Fibroblast of lung (primary cell): Measurements from ENCODE around the gene ABI3. TPM values are rescaled to one million over a fixed set of nuclear protein-coding genes. Genes with fewer than 3 reads are reported as not detected.

ENCODE experiments used
- DNase-seq, 2 donors: peaks; one replicate each; pipeline versions ENCODE4 v3.0.0 to v3.0.0-alpha.2; 2010; ENCODE audit warnings: low read depth in 2 of 2
- H2AFZ ChIP-seq: 2 replicates; pipeline ENCODE4 v1.5.1; 2012; ENCODE audit warnings: low read length, control low read depth, inconsistent platforms
- H3K27ac ChIP-seq: 2 replicates; pipeline ENCODE4 v1.5.1; 2011; ENCODE audit warnings: low read length, control low read depth; ENCODE audit not compliant: insufficient read depth
- H3K27me3 ChIP-seq: 2 replicates; pipeline ENCODE4 v1.5.1; 2011; ENCODE audit warnings: mild to moderate bottlenecking, low read length; ENCODE audit not compliant: control insufficient read depth, insufficient read depth
- H3K36me3 ChIP-seq: 2 replicates; pipeline ENCODE4 v1.5.1; 2011; ENCODE audit warnings: low read length; ENCODE audit not compliant: control insufficient read depth, insufficient read depth
- H3K4me1 ChIP-seq: 2 replicates; pipeline ENCODE4 v1.5.1; 2011; ENCODE audit warnings: low read length; ENCODE audit not compliant: control insufficient read depth, insufficient read depth; ENCODE audit errors: extremely low read depth
- H3K4me2 ChIP-seq: 2 replicates; pipeline ENCODE4 v1.5.1; 2011; ENCODE audit warnings: low read length, control low read depth; ENCODE audit not compliant: insufficient read depth; ENCODE audit errors: extremely low read depth
- H3K4me3 ChIP-seq, 4 experiments: fragments of 200-600 bp in 1 of 4; sonication (generic) in 1 of 4; replicated peaks in 1 of 4; 2 replicates each; pipeline ENCODE4 v1.5.1; 2011 to 2016; ENCODE audit warnings: low read length in 4 of 4, low read depth in 3 of 4, mild to moderate bottlenecking in 3 of 4, control low read depth in 2 of 4, inconsistent platforms in 1 of 4, mixed read lengths in 1 of 4; ENCODE audit not compliant: insufficient read depth in 1 of 4; ENCODE audit errors: control extremely low read depth in 1 of 4
- H3K79me2 ChIP-seq: 2 replicates; pipeline ENCODE4 v1.5.1; 2012; ENCODE audit warnings: mild to moderate bottlenecking, low read length, inconsistent platforms; ENCODE audit not compliant: control insufficient read depth, insufficient read depth
- H3K9ac ChIP-seq: 2 replicates; pipeline ENCODE4 v1.5.1; 2011; ENCODE audit warnings: mild to moderate bottlenecking, low read length, control low read depth; ENCODE audit not compliant: insufficient read depth
- H3K9me3 ChIP-seq: 2 replicates; pipeline ENCODE4 v1.5.1; 2012; ENCODE audit warnings: low read depth, low read length; ENCODE audit not compliant: control insufficient read depth, insufficient read depth
- H4K20me1 ChIP-seq: 2 replicates; pipeline ENCODE4 v1.5.1; 2011; ENCODE audit warnings: low read length; ENCODE audit not compliant: control insufficient read depth, insufficient read depth; ENCODE audit errors: extremely low read depth
- EZH2 ChIP-seq: IDR thresholded peaks from 2 replicates; pipeline ENCODE4 v1.5.1; 2012; ENCODE audit warnings: low read length, control low read depth, mild to moderate bottlenecking; ENCODE audit errors: missing control alignments
- polyA plus RNA-seq, 2 donors: library from polyadenylated mRNA; depleted of rRNA in 1 of 2; stranded (reverse) in 1 of 2; unstranded in 1 of 2; fragments of >200 nt; gene quantifications; 2 replicates each; pipeline ENCODE4 v1.2.1, GENCODE V29; 2011 to 2012; ENCODE audit warnings: missing spikeins in 1 of 2
- total RNA-seq: library from RNA; depleted of rRNA; stranded (reverse); fragments of >200 nt; gene quantifications from 2 replicates; pipeline ENCODE4 v1.2.1, GENCODE V29; 2014
- TF ChIP-seq, protein P1 (sequence below), 2 donors: IDR thresholded peaks in 1 of 2; conservative IDR thresholded peaks in 1 of 2; 1 replicate in 1 of 2; 2 replicates in 1 of 2; pipeline ENCODE4 v1.5.1; 2011 to 2012; ENCODE audit warnings: low read length in 2 of 2, control low read depth in 1 of 2, inconsistent platforms in 1 of 2, low read depth in 1 of 2, mild to moderate bottlenecking in 1 of 2

Gene ABI3
- total and polyA plus RNA-seq, 2 donors (not counting 1 experiment from before 2014, with no cell fraction given) = 1.3 TPM; not detected in 1

DNA sequence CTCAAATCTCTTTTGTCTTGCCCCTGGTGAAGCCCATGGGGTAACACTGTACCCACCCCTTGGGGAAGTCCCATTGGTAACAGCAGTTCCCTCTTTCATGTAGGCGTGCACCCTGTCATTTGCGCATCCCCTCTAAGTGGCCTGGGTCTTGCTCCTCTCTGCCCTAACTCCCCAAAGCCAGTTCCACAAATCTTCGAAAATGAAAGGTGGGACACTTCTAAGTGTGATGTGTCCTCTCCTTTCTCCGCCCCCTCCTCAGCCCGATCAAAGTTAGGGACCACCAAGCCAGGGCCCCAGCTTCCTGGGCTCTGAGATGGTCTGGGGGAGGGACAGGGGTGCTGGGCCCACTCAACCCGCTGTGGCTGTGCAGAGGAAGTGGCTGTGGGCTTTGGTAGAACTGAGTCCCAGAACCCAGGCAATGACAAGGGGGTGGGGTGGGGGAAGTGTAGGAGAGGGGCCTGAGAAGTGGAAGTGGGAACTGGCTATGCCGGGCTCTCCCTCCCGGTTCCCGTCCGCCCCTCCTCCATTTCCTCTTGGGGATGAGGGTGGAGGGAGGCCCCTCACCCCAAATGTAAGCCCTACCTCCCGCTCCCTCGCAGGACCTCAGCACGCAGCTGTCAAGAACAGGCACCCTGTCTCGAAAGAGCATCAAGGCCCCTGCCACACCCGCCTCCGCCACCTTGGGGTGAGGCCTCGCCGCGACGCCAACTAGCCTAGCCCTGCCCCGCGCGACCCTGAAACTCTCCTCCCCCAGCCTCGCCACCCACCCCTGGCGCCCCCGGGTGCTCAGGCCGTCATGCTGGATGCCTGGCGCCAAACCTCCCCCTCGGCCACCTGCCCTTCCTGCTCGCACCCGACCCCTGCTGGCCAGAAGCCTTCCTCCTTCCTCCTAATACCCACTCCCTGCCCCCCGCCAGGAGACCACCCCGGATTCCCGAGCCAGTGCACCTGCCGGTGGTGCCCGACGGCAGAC is 8.7 kb downstream of the ABI3 start:
- no peaks in the 10 kb centered on the region for H3K79me2 ChIP-seq
- H3K27me3 ChIP-seq = peaks cover 12% of the 10 kb centered on the region
- H3K4me1 ChIP-seq = no peaks in the 10 kb centered on the region
- no peaks in the 10 kb centered on the region for H4K20me1 ChIP-seq
- H3K27ac ChIP-seq = no peak overlapping the region
- H3K9me3 ChIP-seq = no peaks in the 10 kb centered on the region
- no peak overlapping the region for H3K4me2 ChIP-seq
- H3K4me3 ChIP-seq = no peak overlapping the region
- TF ChIP-seq, protein P1, sequence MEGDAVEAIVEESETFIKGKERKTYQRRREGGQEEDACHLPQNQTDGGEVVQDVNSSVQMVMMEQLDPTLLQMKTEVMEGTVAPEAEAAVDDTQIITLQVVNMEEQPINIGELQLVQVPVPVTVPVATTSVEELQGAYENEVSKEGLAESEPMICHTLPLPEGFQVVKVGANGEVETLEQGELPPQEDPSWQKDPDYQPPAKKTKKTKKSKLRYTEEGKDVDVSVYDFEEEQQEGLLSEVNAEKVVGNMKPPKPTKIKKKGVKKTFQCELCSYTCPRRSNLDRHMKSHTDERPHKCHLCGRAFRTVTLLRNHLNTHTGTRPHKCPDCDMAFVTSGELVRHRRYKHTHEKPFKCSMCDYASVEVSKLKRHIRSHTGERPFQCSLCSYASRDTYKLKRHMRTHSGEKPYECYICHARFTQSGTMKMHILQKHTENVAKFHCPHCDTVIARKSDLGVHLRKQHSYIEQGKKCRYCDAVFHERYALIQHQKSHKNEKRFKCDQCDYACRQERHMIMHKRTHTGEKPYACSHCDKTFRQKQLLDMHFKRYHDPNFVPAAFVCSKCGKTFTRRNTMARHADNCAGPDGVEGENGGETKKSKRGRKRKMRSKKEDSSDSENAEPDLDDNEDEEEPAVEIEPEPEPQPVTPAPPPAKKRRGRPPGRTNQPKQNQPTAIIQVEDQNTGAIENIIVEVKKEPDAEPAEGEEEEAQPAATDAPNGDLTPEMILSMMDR (conservative IDR thresholded peaks at IDR 0.05 in 1 of 2, IDR thresholded peaks at IDR 0.05 in 1 of 2; ENCODE audit: low read depth in 1 of 2, low read length in 2 of 2) = no peak
- TF ChIP-seq EZH2 = no peak
- H2AFZ ChIP-seq = no peak overlapping the region
- no peaks in the 10 kb centered on the region for H3K36me3 ChIP-seq
- DNase-seq = no peak
- H3K9ac ChIP-seq = no peak overlapping the region

- H3K4me2 ChIP-seq = no peak overlapping the region
- H3K9me3 ChIP-seq = no peaks in the 10 kb centered on the region
- no peaks in the 10 kb centered on the region for H4K20me1 ChIP-seq
- H3K27me3 ChIP-seq = peaks cover 19% of the 10 kb centered on the region
- no peaks in the 10 kb centered on the region for H3K79me2 ChIP-seq
- H3K27ac ChIP-seq = no peak overlapping the region
- H3K36me3 ChIP-seq = no peaks in the 10 kb centered on the region
- H3K9ac ChIP-seq = no peak overlapping the region
- no peak for DNase-seq
- TF ChIP-seq EZH2 = no peak
- TF ChIP-seq, protein P1 (conservative IDR thresholded peaks at IDR 0.05 in 1 of 2, IDR thresholded peaks at IDR 0.05 in 1 of 2; ENCODE audit: low read depth in 1 of 2, low read length in 2 of 2) = no peak
- H3K4me3 ChIP-seq = no peak overlapping the region
- no peak overlapping the region for H2AFZ ChIP-seq
- H3K4me1 ChIP-seq = no peaks in the 10 kb centered on the region
These were observed 9.5 kb downstream of the ABI3 start for GRCh38 chr17:49219987-49220386.

DNA sequence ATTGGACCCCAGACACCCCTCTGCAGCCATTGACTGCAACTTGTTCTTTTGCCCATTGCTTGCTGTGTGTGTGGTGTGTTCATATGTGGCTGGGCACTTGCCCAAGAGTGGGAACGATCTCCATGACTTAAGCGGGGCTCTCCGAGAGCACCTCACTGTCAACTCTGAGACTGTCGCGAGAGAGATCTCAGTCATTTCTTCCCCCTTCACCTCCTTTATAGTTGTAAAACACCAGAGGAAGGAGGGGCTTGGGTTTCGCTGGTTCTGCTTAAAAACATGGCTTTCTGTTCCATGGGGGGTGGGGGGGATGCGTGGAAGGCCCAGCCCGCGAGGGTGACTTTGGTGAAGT is 12.6 kb downstream of the ABI3 start:
- no peak for TF ChIP-seq EZH2
- TF ChIP-seq, protein P1 (conservative IDR thresholded peaks at IDR 0.05 in 1 of 2, IDR thresholded peaks at IDR 0.05 in 1 of 2; ENCODE audit: low read depth in 1 of 2, low read length in 2 of 2) = no peak
- Histone ChIP-seq H3K27me3 (peaks cover 41% of the 10 kb centered on the region), H3K9me3 (no peaks in the 10 kb centered on the region), H2AFZ (no peak overlapping the region), H3K4me3 (no peak overlapping the region), H3K4me2 (no peak overlapping the region), H3K36me3 (no peaks in the 10 kb centered on the region), H3K79me2 (no peaks in the 10 kb centered on the region), H4K20me1 (no peaks in the 10 kb centered on the region), H3K27ac (no peak overlapping the region), H3K9ac (no peak overlapping the region), H3K4me1 (no peaks in the 10 kb centered on the region)
- no peak for DNase-seq
